ENCODE data around the gene SLCO2B1.

DNA sequence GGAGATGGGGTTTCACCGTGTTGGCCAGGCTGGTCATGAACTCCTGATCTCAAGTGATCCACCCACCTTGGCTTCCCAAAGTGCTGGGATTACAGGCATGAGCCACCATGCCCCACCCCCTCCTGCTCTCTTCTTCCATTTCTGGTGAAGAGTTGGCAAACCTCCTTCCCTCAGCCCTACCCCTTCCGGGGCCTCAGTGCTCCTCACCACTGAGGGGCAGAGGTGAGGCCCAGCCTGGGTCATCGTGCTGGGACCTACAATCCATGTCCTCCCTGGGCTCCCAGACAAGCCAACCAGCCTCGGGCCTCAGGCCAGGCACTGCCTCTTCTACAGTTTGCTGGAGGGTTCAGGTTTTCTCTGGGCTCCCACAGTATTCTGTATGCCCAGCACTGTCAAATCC, 74.9 kb downstream of the SLCO2B1 start:
- TF ChIP-seq, protein P1, sequence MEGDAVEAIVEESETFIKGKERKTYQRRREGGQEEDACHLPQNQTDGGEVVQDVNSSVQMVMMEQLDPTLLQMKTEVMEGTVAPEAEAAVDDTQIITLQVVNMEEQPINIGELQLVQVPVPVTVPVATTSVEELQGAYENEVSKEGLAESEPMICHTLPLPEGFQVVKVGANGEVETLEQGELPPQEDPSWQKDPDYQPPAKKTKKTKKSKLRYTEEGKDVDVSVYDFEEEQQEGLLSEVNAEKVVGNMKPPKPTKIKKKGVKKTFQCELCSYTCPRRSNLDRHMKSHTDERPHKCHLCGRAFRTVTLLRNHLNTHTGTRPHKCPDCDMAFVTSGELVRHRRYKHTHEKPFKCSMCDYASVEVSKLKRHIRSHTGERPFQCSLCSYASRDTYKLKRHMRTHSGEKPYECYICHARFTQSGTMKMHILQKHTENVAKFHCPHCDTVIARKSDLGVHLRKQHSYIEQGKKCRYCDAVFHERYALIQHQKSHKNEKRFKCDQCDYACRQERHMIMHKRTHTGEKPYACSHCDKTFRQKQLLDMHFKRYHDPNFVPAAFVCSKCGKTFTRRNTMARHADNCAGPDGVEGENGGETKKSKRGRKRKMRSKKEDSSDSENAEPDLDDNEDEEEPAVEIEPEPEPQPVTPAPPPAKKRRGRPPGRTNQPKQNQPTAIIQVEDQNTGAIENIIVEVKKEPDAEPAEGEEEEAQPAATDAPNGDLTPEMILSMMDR (IDR thresholded peaks at IDR 0.05 in 4 of 5, conservative IDR thresholded peaks at IDR 0.05 in 1 of 5), result no peak
- TF ChIP-seq POLR2A (IDR thresholded peaks at IDR 0.05), result no peak

Data from gastrocnemius medialis (tissue), 4 donors.